Measurements from ENCODE around the gene TRPV2. TPM values are rescaled to one million over a fixed set of nuclear protein-coding genes. Genes with fewer than 3 reads are reported as not detected.

The TRPV2 gene, protein sequence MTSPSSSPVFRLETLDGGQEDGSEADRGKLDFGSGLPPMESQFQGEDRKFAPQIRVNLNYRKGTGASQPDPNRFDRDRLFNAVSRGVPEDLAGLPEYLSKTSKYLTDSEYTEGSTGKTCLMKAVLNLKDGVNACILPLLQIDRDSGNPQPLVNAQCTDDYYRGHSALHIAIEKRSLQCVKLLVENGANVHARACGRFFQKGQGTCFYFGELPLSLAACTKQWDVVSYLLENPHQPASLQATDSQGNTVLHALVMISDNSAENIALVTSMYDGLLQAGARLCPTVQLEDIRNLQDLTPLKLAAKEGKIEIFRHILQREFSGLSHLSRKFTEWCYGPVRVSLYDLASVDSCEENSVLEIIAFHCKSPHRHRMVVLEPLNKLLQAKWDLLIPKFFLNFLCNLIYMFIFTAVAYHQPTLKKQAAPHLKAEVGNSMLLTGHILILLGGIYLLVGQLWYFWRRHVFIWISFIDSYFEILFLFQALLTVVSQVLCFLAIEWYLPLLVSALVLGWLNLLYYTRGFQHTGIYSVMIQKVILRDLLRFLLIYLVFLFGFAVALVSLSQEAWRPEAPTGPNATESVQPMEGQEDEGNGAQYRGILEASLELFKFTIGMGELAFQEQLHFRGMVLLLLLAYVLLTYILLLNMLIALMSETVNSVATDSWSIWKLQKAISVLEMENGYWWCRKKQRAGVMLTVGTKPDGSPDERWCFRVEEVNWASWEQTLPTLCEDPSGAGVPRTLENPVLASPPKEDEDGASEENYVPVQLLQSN
- total RNA-seq, result 62.5 and 71.3 TPM in 2 replicates

DNA sequence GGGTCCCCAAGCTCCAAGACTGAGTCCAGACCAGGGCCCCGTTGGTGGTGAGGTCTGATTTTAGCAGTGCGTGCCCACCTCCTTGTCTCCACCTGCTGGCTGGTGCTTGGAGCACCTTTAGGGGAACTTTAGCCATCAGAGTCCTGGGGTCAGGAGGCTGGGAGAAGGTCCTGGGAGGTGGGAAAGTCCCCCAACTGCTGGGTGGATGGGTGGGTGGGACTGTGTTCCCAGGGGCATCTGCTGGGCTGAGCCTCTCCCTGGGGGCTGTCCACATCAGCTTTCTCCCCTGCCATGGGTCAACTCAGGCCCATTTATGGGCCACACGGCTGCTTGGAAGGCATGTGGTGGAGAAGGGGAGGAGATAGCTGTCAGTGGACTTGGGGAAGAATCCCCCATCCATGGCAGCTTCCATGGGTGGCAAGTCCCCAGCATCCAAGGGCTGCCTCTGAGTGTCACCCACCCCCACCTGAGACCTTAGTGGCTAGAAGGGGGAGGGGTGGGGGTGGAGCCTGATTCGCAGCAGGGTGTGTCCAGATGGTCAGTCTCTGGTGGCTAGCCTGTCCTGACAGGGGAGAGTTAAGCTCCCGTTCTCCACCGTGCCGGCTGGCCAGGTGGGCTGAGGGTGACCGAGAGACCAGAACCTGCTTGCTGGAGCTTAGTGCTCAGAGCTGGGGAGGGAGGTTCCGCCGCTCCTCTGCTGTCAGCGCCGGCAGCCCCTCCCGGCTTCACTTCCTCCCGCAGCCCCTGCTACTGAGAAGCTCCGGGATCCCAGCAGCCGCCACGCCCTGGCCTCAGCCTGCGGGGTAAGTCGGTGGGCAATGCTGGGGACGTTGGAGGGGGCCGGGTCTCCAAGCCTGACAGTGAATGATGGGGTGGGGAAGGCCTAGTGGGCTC is at the start of gene TRPV2:
TSS of gene TRPV2 (plus strand) at position 541 of the 894 bp plus-strand sequence. CDS start 2,098 bp downstream, outside the sequence.
- Histone ChIP-seq H3K79me2 (ENCODE audit: insufficient read depth, low read length) (peaks cover 27% of the 10 kb centered on the region), H3K27me3 (ENCODE audit: insufficient read depth, low read length) (no peaks in the 10 kb centered on the region), H3K4me2 (ENCODE audit: insufficient read depth, low read length) (peak within 1 kb of the TSS; percentile 83), H2AFZ (ENCODE audit: low read length) (peak within 1 kb of the TSS; percentile 77), H3K9me3 (ENCODE audit: low read depth, low read length) (no peaks in the 10 kb centered on the region), H3K4me1 (ENCODE audit: insufficient read depth, low read length) (peaks cover 36% of the 10 kb centered on the region), H4K20me1 (ENCODE audit: insufficient read depth, low read length) (peaks cover 3% of the 10 kb centered on the region), H3K36me3 (ENCODE audit: insufficient read depth, low read length) (peaks cover 16% of the 10 kb centered on the region), H3K27ac (ENCODE audit: low read depth, low read length) (peak within 1 kb of the TSS; percentile 94), H3K4me3 (ENCODE audit: insufficient read depth, low read length) (peak within 1 kb of the TSS; percentile 78)
- peak; percentile 70 for DNase-seq (ENCODE audit: insufficient read length, low spot score, missing footprints)
- TF ChIP-seq, protein P1, sequence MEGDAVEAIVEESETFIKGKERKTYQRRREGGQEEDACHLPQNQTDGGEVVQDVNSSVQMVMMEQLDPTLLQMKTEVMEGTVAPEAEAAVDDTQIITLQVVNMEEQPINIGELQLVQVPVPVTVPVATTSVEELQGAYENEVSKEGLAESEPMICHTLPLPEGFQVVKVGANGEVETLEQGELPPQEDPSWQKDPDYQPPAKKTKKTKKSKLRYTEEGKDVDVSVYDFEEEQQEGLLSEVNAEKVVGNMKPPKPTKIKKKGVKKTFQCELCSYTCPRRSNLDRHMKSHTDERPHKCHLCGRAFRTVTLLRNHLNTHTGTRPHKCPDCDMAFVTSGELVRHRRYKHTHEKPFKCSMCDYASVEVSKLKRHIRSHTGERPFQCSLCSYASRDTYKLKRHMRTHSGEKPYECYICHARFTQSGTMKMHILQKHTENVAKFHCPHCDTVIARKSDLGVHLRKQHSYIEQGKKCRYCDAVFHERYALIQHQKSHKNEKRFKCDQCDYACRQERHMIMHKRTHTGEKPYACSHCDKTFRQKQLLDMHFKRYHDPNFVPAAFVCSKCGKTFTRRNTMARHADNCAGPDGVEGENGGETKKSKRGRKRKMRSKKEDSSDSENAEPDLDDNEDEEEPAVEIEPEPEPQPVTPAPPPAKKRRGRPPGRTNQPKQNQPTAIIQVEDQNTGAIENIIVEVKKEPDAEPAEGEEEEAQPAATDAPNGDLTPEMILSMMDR (IDR thresholded peaks at IDR 0.05; ENCODE audit: extremely low read depth, low read depth, low read length), result peak; percentile 36

DNA sequence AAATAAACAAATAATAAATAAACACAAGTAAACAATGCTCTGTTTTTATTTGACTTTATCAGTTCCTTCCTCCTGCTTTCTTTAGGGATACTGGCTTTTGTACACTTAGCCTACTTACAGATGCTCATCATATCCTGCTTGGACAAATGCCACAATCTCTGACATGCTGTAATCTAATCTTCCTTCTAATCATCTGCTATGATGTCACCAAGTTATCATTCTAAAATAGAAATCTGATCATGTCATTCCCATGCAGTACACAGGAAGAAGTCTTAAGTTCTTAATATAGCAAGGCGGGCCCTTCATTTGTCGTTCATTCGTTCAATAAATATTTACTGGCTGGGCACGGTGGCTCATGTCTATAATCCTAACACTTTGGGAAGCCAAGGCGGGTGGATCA is 43.6 kb upstream of the TRPV2 start:
- no peaks in the 10 kb centered on the region for H3K79me2 ChIP-seq (ENCODE audit: insufficient read depth, low read length)
- no peak overlapping the region for H3K4me3 ChIP-seq (ENCODE audit: insufficient read depth, low read length)
- H3K27ac ChIP-seq (ENCODE audit: low read depth, low read length), result no peak overlapping the region
- H4K20me1 ChIP-seq (ENCODE audit: insufficient read depth, low read length), result no peaks in the 10 kb centered on the region
- TF ChIP-seq, protein P1 (IDR thresholded peaks at IDR 0.05; ENCODE audit: extremely low read depth, low read depth, low read length), result no peak
- H3K4me2 ChIP-seq (ENCODE audit: insufficient read depth, low read length), result no peak overlapping the region
- H3K4me1 ChIP-seq (ENCODE audit: insufficient read depth, low read length), result peaks cover 11% of the 10 kb centered on the region
- no peaks in the 10 kb centered on the region for H3K9me3 ChIP-seq (ENCODE audit: low read depth, low read length)
- no peak for DNase-seq (ENCODE audit: insufficient read length, low spot score, missing footprints)
- no peak overlapping the region for H2AFZ ChIP-seq (ENCODE audit: low read length)
- H3K36me3 ChIP-seq (ENCODE audit: insufficient read depth, low read length), result no peaks in the 10 kb centered on the region
- no peaks in the 10 kb centered on the region for H3K27me3 ChIP-seq (ENCODE audit: insufficient read depth, low read length)

DNA sequence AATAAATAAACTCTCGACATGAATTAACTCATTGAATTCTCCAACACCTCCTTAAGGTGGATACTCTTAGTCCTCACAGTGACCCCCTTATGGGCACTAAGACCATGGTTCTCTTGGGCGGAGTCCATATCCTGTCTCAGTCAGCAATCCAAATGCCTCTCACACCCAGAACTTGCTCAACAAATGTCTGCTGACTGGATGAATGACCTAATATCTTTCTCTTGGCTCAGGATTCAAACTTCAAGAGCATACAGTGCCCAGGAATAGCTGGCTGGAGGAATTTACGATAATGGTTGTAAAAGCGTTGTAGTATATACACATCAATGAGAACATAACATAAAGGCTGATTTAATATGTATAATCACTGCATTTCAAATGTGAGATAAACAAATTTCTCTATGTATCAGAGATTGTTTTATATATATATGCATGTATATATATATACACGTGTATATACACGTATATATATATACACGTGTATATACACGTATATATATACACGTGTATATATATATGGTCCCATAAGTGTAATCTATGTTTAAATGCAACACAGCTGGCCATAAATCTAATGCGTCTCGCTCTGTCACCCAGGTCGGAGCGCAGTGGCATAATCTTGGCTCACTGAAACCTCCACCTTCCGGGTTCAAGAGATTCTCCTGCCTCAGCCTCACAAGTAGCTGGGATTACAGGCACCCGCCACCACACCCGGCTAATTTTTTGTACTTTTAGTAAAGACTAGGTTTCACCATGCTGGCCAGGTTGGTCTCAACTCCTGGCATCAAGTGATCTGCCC is 41.0 kb upstream of the TRPV2 start:
- Histone ChIP-seq H3K36me3 (ENCODE audit: insufficient read depth, low read length) (no peaks in the 10 kb centered on the region), H3K79me2 (ENCODE audit: insufficient read depth, low read length) (no peaks in the 10 kb centered on the region), H3K27me3 (ENCODE audit: insufficient read depth, low read length) (no peaks in the 10 kb centered on the region), H3K4me3 (ENCODE audit: insufficient read depth, low read length) (no peak overlapping the region), H4K20me1 (ENCODE audit: insufficient read depth, low read length) (no peaks in the 10 kb centered on the region), H3K9me3 (ENCODE audit: low read depth, low read length) (no peaks in the 10 kb centered on the region), H3K27ac (ENCODE audit: low read depth, low read length) (no peak overlapping the region), H3K4me1 (ENCODE audit: insufficient read depth, low read length) (peaks cover 24% of the 10 kb centered on the region), H2AFZ (ENCODE audit: low read length) (no peak overlapping the region), H3K4me2 (ENCODE audit: insufficient read depth, low read length) (no peak overlapping the region)
- TF ChIP-seq, protein P1 (IDR thresholded peaks at IDR 0.05; ENCODE audit: extremely low read depth, low read depth, low read length), result no peak
- peak; percentile 83 for DNase-seq (ENCODE audit: insufficient read length, low spot score, missing footprints)

Measured in osteoblast (primary cell).